GM10248 (cell line): ENCODE measurements around the gene WSCD1.

Experiments used
- CTCF ChIA-PET: fragments of 300-600 bp; sonication (Branson Sonifier 250); formaldehyde crosslinking; extraction: SDS; loops from one replicate; lab custom pipeline; 2021; ENCODE audit warnings: antibody characterized with exemption; lab: Yijun Ruan, JAX
- POLR2A ChIA-PET: fragments of 350-650 bp; sonication (Branson Sonifier 250); formaldehyde crosslinking; extraction: SDS; loops from one replicate; lab custom pipeline; 2020; ENCODE audit warnings: antibody characterized with exemption; lab: Yijun Ruan, JAX
- DNase-seq: peaks from one replicate; pipeline ENCODE4 v3.0.0; 2012; ENCODE audit errors: extremely low spot score
- CTCF ChIP-seq: IDR thresholded peaks from 2 replicates; pipeline ENCODE4 v1.5.1; 2012; ENCODE audit warnings: mild to moderate bottlenecking, low read depth; ENCODE audit errors: extremely low read depth, missing control alignments, control extremely low read depth

Gene WSCD1

GRCh38 chr17:6098823-6099180 is 28.6 kb downstream of the WSCD1 start:
- no peak for DNase-seq
- no peak for TF ChIP-seq CTCF
- ChIA-PET CTCF (no interaction called here), POLR2A (no interaction called here)

GRCh38 chr17:6099492-6099891 is 29.3 kb downstream of the WSCD1 start:
- POLR2A ChIA-PET, result no interaction called here
- DNase-seq, result no peak

GRCh38 chr17:6100146-6100545 is 30.0 kb downstream of the WSCD1 start:
- ChIA-PET POLR2A (no interaction called here), CTCF (no interaction called here)
- DNase-seq, result no peak
- no peak for TF ChIP-seq CTCF

More at GRCh38 chr17:6099492-6099891, 29.3 kb downstream of the WSCD1 start:
- CTCF ChIA-PET, result no interaction called here
- TF ChIP-seq CTCF, result no peak

- ChIA-PET POLR2A (no interaction called here), CTCF (no interaction called here)
- no peak for DNase-seq
- no peak for TF ChIP-seq CTCF
Measured at GRCh38 chr17:6100891-6101500, 30.8 kb downstream of the WSCD1 start.

GRCh38 chr17:6101706-6102105 is 31.5 kb downstream of the WSCD1 start:
- no peak for TF ChIP-seq CTCF
- CTCF ChIA-PET, result no interaction called here
- no peak for DNase-seq
- POLR2A ChIA-PET, result no interaction called here

- ChIA-PET CTCF (no interaction called here), POLR2A (no interaction called here)
- no peak for DNase-seq
- no peak for TF ChIP-seq CTCF
Measured at GRCh38 chr17:6102615-6103014, 32.4 kb downstream of the WSCD1 start.
